ENCODE results near the gene SAPCD1.
A peak's percentile ranks its signal among the peaks of the same experiment; 100 is the strongest.

Gene SAPCD1

GRCh38 chr6:31750411-31751022, 11.9 kb upstream of the SAPCD1 start:
- DNase-seq (ENCODE audit: low read depth in 2 of 2), result no peak

GRCh38 chr6:31752739-31753319, 9.6 kb upstream of the SAPCD1 start:
- no peak for DNase-seq (ENCODE audit: low read depth in 2 of 2)

- DNase-seq (ENCODE audit: low read depth in 2 of 2), result no peak
These were observed 4.2 kb upstream of the SAPCD1 start for GRCh38 chr6:31758281-31758680.

- no peak for DNase-seq (ENCODE audit: low read depth in 2 of 2)
These were observed 1.7 kb upstream of the SAPCD1 start for GRCh38 chr6:31760790-31761189.

GRCh38 chr6:31761343-31761742, 1.1 kb upstream of the SAPCD1 start:
- no peak for DNase-seq (ENCODE audit: low read depth in 2 of 2)

- no peak for DNase-seq (ENCODE audit: low read depth in 2 of 2)
These were observed 592 bp downstream of the SAPCD1 start for GRCh38 chr6:31762878-31763618.

GRCh38 chr6:31763619-31763940, 1.1 kb downstream of the SAPCD1 start:
- DNase-seq (ENCODE audit: low read depth in 2 of 2), result no peak

GRCh38 chr6:31764198-31764597, 1.7 kb downstream of the SAPCD1 start:
- DNase-seq (ENCODE audit: low read depth in 2 of 2), result no peak

- no peak for DNase-seq (ENCODE audit: low read depth in 2 of 2)
These were observed 3.1 kb downstream of the SAPCD1 start for GRCh38 chr6:31765559-31765909.

GRCh38 chr6:31765910-31766794, 3.7 kb downstream of the SAPCD1 start:
- no peak for DNase-seq (ENCODE audit: low read depth in 2 of 2)

GRCh38 chr6:31767096-31767645, 4.7 kb downstream of the SAPCD1 start:
- no peak for DNase-seq (ENCODE audit: low read depth in 2 of 2)

GRCh38 chr6:31768363-31769257, 6.2 kb downstream of the SAPCD1 start:
- no peak for DNase-seq (ENCODE audit: low read depth in 2 of 2)

- DNase-seq (ENCODE audit: low read depth in 2 of 2), result peak; percentile 66 to 67
These were observed 7.4 kb downstream of the SAPCD1 start for GRCh38 chr6:31769684-31770371.

GRCh38 chr6:31770860-31771259, 8.4 kb downstream of the SAPCD1 start:
- no peak for DNase-seq (ENCODE audit: low read depth in 2 of 2)

GRCh38 chr6:31771992-31772358, 9.5 kb downstream of the SAPCD1 start:
- no peak for DNase-seq (ENCODE audit: low read depth in 2 of 2)

GRCh38 chr6:31775184-31775583, 12.7 kb downstream of the SAPCD1 start:
- DNase-seq (ENCODE audit: low read depth in 2 of 2), result no peak

- no peak for DNase-seq (ENCODE audit: low read depth in 2 of 2)
These were observed 13.4 kb downstream of the SAPCD1 start for GRCh38 chr6:31775633-31776484.

- no peak for DNase-seq (ENCODE audit: low read depth in 2 of 2)
These were observed 14.1 kb downstream of the SAPCD1 start for GRCh38 chr6:31776485-31776988.

GRCh38 chr6:31776989-31777666, 14.7 kb downstream of the SAPCD1 start, which contains the start of gene VWA7:
TSS of gene VWA7 (minus strand) at chr6:31777328. CDS start at chr6:31776779, 549 bp downstream.
- peak; percentile 39 to 58 for DNase-seq (ENCODE audit: low read depth in 2 of 2)
